HEK293 (cell line): Measurements from ENCODE around the gene INHA.

Experiments used
- CTCF ChIA-PET: fragments of 350-600 bp; formaldehyde crosslinking; extraction: SDS; loops from one replicate; lab custom pipeline; 2021; ENCODE audit warnings: antibody characterized with exemption; lab: Yijun Ruan, JAX
- POLR2A ChIA-PET: fragments of 300-600 bp; formaldehyde crosslinking; extraction: SDS; loops from one replicate; lab custom pipeline; 2020; ENCODE audit warnings: antibody characterized with exemption, inconsistent platforms; lab: Yijun Ruan, JAX
- H3K27ac ChIP-seq: fragments of 200-500 bp; sonication (Bioruptor generic); 2 replicates; pipeline ENCODE4 v1.5.1; 2014; ENCODE audit warnings: low read depth, low read length, control low read depth, inconsistent platforms; ENCODE audit errors: extremely low read depth
- H3K36me3 ChIP-seq, 2 experiments: fragments of 200-500 bp in 1 of 2; sonication (Bioruptor generic) in 1 of 2; 1 replicate in 1 of 2; 2 replicates in 1 of 2; pipeline ENCODE4 v1.5.1; 2014 to 2017; ENCODE audit warnings: inconsistent platforms in 2 of 2, low read length in 2 of 2; ENCODE audit not compliant: control insufficient read depth in 2 of 2, insufficient read depth in 1 of 2
- H3K4me1 ChIP-seq: fragments of 200-500 bp; sonication (Bioruptor generic); 2 replicates; pipeline ENCODE4 v1.5.1; 2014; ENCODE audit warnings: mild to moderate bottlenecking, low read length, inconsistent platforms; ENCODE audit not compliant: control insufficient read depth, insufficient read depth
- H3K4me3 ChIP-seq: 2 replicates; pipeline ENCODE4 v1.5.1; 2011; ENCODE audit warnings: low read depth, mild to moderate bottlenecking, control low read depth, low read length, moderate library complexity
- H3K9me3 ChIP-seq: fragments of 200-500 bp; sonication (Bioruptor generic); 2 replicates; pipeline ENCODE4 v1.5.1; 2014; ENCODE audit warnings: low read depth, low read length, inconsistent platforms; ENCODE audit not compliant: control insufficient read depth, insufficient read depth
- GLIS2 ChIP-seq: fragments of 450-650 bp; formaldehyde crosslinking; IDR thresholded peaks from 2 replicates; pipeline ENCODE4 v1.5.1; 2016; ENCODE audit warnings: missing biosample characterization, missing genetic modification characterization
- IKZF3 ChIP-seq: fragments of 450-650 bp; IDR thresholded peaks from 2 replicates; pipeline ENCODE4 v1.5.0; 2018; ENCODE audit warnings: missing biosample characterization, mild to moderate bottlenecking, missing genetic modification characterization, moderate library complexity
- PRDM10 ChIP-seq: fragments of 450-650 bp; formaldehyde crosslinking; IDR thresholded peaks from 2 replicates; pipeline ENCODE4 v1.5.1; 2016; ENCODE audit warnings: missing biosample characterization, missing genetic modification characterization
- SCRT1 ChIP-seq: fragments of 450-650 bp; formaldehyde crosslinking; IDR thresholded peaks from 2 replicates; pipeline ENCODE4 v1.5.1; 2016; ENCODE audit warnings: missing biosample characterization, missing genetic modification characterization, borderline replicate concordance
- SP7 ChIP-seq: fragments of 450-650 bp; formaldehyde crosslinking; IDR thresholded peaks from 2 replicates; pipeline ENCODE4 v1.5.1; 2016; ENCODE audit warnings: missing biosample characterization, missing genetic modification characterization
- ZBTB17 ChIP-seq: fragments of 450-650 bp; formaldehyde crosslinking; IDR thresholded peaks from 2 replicates; pipeline ENCODE4 v1.5.1; 2016; ENCODE audit warnings: missing biosample characterization, missing genetic modification characterization
- ZBTB48 ChIP-seq: fragments of 450-650 bp; formaldehyde crosslinking; IDR thresholded peaks from 2 replicates; pipeline ENCODE4 v1.5.1; 2016; ENCODE audit warnings: missing biosample characterization, missing genetic modification characterization
- ZNF223 ChIP-seq: fragments of 450-650 bp; formaldehyde crosslinking; IDR thresholded peaks from 2 replicates; pipeline ENCODE4 v1.5.1; 2016; ENCODE audit warnings: missing biosample characterization, missing genetic modification characterization
- ZNF274 ChIP-seq, 2 experiments: fragments of 200-500 bp in 1 of 2; fragments of 450-650 bp in 1 of 2; sonication (Bioruptor generic) in 1 of 2; formaldehyde crosslinking in 1 of 2; IDR thresholded peaks; 2 replicates each; pipeline versions ENCODE4 v1.5.1 to v1.6.1; 2014 to 2016; ENCODE audit warnings: borderline replicate concordance in 1 of 2, inconsistent platforms in 1 of 2, low read length in 1 of 2, missing biosample characterization in 1 of 2, missing genetic modification characterization in 1 of 2
- ZNF394 ChIP-seq: fragments of 450-650 bp; formaldehyde crosslinking; IDR thresholded peaks from 2 replicates; pipeline ENCODE4 v1.5.1; 2016; ENCODE audit warnings: missing biosample characterization, missing genetic modification characterization, mild to moderate bottlenecking, moderate library complexity, borderline replicate concordance
- ZNF600 ChIP-seq: fragments of 450-650 bp; formaldehyde crosslinking; IDR thresholded peaks from 2 replicates; pipeline ENCODE4 v1.5.1; 2016; ENCODE audit warnings: missing biosample characterization, missing genetic modification characterization
- ZNF792 ChIP-seq: fragments of 450-650 bp; formaldehyde crosslinking; IDR thresholded peaks from 2 replicates; pipeline ENCODE4 v1.5.1; 2016; ENCODE audit warnings: missing biosample characterization, missing genetic modification characterization
- TF ChIP-seq, protein P1 (sequence below): fragments of 450-650 bp; formaldehyde crosslinking; IDR thresholded peaks from 2 replicates; pipeline ENCODE4 v1.5.1; 2016; ENCODE audit warnings: missing biosample characterization, missing genetic modification characterization
- TF ChIP-seq, protein P2 (sequence below): fragments of 450-650 bp; formaldehyde crosslinking; IDR thresholded peaks from 2 replicates; pipeline ENCODE4 v1.5.1; 2016; ENCODE audit warnings: missing biosample characterization, missing genetic modification characterization, low read depth

The INHA gene

GRCh38 chr2:219525533-219526232 lies 46.4 kb upstream of the INHA start:
- CTCF ChIA-PET = interaction anchor here (0.6 to 9.7 kb wide), 9 partner anchors 9 to 231 kb away, joined by 3 to 252 read pairs (median 5); partner anchors contain the start of genes ASIC4 and GMPPA

GRCh38 chr2:219526320-219527075 lies 45.6 kb upstream of the INHA start:
- ChIA-PET CTCF (interaction anchor here (0.5 to 9.7 kb wide), 11 partner anchors 7 to 232 kb away, joined by 3 to 252 read pairs (median 7); partner anchors contain the start of genes ASIC4 and GMPPA), POLR2A (interaction anchor here (1.4 kb wide), 1 partner anchor 28 kb away, joined by 6 read pairs; the partner anchor contains the start of gene GMPPA)
- no peak overlapping the region for H3K27ac ChIP-seq
- no peaks in the 10 kb centered on the region for H3K36me3 ChIP-seq
- peaks cover 5% of the 10 kb centered on the region for H3K4me1 ChIP-seq
- TF ChIP-seq PRDM10 = peak; percentile 53; the same call in 1 of the 2 replicates
- TF ChIP-seq SCRT1 (tag by site-specific recombination) = no peak
- no peaks in the 10 kb centered on the region for H3K9me3 ChIP-seq
- no peak overlapping the region for H3K4me3 ChIP-seq

More at GRCh38 chr2:219525533-219526232, 46.4 kb upstream of the INHA start:
- POLR2A ChIA-PET = no interaction called here
- TF ChIP-seq ZNF792 (tag by site-specific recombination) = no peak
- TF ChIP-seq ZBTB17 (tag by site-specific recombination) = 0 out of 2 replicates have a peak, but pooled peaks have one; percentile 20
- no peak for TF ChIP-seq ZNF223 (tag by site-specific recombination)
- TF ChIP-seq, protein P1, sequence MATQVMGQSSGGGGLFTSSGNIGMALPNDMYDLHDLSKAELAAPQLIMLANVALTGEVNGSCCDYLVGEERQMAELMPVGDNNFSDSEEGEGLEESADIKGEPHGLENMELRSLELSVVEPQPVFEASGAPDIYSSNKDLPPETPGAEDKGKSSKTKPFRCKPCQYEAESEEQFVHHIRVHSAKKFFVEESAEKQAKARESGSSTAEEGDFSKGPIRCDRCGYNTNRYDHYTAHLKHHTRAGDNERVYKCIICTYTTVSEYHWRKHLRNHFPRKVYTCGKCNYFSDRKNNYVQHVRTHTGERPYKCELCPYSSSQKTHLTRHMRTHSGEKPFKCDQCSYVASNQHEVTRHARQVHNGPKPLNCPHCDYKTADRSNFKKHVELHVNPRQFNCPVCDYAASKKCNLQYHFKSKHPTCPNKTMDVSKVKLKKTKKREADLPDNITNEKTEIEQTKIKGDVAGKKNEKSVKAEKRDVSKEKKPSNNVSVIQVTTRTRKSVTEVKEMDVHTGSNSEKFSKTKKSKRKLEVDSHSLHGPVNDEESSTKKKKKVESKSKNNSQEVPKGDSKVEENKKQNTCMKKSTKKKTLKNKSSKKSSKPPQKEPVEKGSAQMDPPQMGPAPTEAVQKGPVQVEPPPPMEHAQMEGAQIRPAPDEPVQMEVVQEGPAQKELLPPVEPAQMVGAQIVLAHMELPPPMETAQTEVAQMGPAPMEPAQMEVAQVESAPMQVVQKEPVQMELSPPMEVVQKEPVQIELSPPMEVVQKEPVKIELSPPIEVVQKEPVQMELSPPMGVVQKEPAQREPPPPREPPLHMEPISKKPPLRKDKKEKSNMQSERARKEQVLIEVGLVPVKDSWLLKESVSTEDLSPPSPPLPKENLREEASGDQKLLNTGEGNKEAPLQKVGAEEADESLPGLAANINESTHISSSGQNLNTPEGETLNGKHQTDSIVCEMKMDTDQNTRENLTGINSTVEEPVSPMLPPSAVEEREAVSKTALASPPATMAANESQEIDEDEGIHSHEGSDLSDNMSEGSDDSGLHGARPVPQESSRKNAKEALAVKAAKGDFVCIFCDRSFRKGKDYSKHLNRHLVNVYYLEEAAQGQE (tag by site-specific recombination) = 0 out of 2 replicates have a peak, but pooled peaks have one; percentile 45
- no peak for TF ChIP-seq IKZF3 (tag by site-specific recombination)
- 0 out of 2 replicates have a peak, but pooled peaks have one; percentile 24 for TF ChIP-seq SP7 (tag by site-specific recombination)
- TF ChIP-seq ZNF274 (IDR thresholded peaks at IDR 0.05; ENCODE audit: low read length) = no peak
- no peak for TF ChIP-seq ZNF274 (tag by site-specific recombination; IDR thresholded peaks at IDR 0.05; ENCODE audit: borderline replicate concordance)
- TF ChIP-seq ZBTB48 (tag by site-specific recombination) = 0 out of 2 replicates have a peak, but pooled peaks have one; percentile 15
- TF ChIP-seq, all 188 proteins: peak for 4
- peaks cover 7% of the 10 kb centered on the region for H3K4me1 ChIP-seq
- H3K4me3 ChIP-seq = no peak overlapping the region
- H3K27ac ChIP-seq = no peak overlapping the region
- no peaks in the 10 kb centered on the region for H3K9me3 ChIP-seq
- no peaks in the 10 kb centered on the region for H3K36me3 ChIP-seq

GRCh38 chr2:219527076-219527394 lies 45.1 kb upstream of the INHA start:
- no peak overlapping the region for H3K4me3 ChIP-seq
- no peak overlapping the region for H3K27ac ChIP-seq
- no peaks in the 10 kb centered on the region for H3K36me3 ChIP-seq
- H3K4me1 ChIP-seq = no peaks in the 10 kb centered on the region
- CTCF ChIA-PET = interaction anchor here (0.5 to 9.7 kb wide), 9 partner anchors 8 to 232 kb away, joined by 3 to 252 read pairs (median 10); partner anchors contain the start of genes ASIC4 and GMPPA
- POLR2A ChIA-PET = interaction anchor here (0.8 to 1.4 kb wide), 2 partner anchors 11 to 28 kb away, joined by 3 to 6 read pairs; partner anchors contain the start of gene GMPPA
- TF ChIP-seq GLIS2 (tag by site-specific recombination) (0 out of 2 replicates have a peak, but pooled peaks have one; percentile 19), ZNF394 (tag by site-specific recombination) (no peak), ZNF600 (tag by site-specific recombination) (peak; percentile 27; the same call in 1 of the 2 replicates)
- TF ChIP-seq, protein P2, sequence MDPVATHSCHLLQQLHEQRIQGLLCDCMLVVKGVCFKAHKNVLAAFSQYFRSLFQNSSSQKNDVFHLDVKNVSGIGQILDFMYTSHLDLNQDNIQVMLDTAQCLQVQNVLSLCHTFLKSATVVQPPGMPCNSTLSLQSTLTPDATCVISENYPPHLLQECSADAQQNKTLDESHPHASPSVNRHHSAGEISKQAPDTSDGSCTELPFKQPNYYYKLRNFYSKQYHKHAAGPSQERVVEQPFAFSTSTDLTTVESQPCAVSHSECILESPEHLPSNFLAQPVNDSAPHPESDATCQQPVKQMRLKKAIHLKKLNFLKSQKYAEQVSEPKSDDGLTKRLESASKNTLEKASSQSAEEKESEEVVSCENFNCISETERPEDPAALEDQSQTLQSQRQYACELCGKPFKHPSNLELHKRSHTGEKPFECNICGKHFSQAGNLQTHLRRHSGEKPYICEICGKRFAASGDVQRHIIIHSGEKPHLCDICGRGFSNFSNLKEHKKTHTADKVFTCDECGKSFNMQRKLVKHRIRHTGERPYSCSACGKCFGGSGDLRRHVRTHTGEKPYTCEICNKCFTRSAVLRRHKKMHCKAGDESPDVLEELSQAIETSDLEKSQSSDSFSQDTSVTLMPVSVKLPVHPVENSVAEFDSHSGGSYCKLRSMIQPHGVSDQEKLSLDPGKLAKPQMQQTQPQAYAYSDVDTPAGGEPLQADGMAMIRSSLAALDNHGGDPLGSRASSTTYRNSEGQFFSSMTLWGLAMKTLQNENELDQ (tag by site-specific recombination) = no peak
- H3K9me3 ChIP-seq = no peaks in the 10 kb centered on the region
